Right lobe of liver (tissue), 4 donors: ENCODE data around the gene RAB12.

Source experiments
- CTCF ChIP-seq, 4 donors: fragments of 200-600 bp in 3 of 4; fragments of 450-650 bp in 1 of 4; IDR thresholded peaks; one replicate each; pipeline versions ENCODE4 v1.5.1 to v1.8.0; 2016 to 2022; ENCODE audit warnings: antibody characterized with exemption in 4 of 4, mild to moderate bottlenecking in 2 of 4
- POLR2A ChIP-seq: fragments of 450-650 bp; IDR thresholded peaks from one replicate; pipeline ENCODE4 v1.6.1; 2017; ENCODE audit warnings: antibody characterized with exemption, mild to moderate bottlenecking
- donor health status: DM: no; HTN: no; CAD: no.
- donor health status: DM: no; HTN: no; CAD: no.
- donor health status: DM: no; HTN: yes; CAD: no.

- TF ChIP-seq POLR2A (no peak), CTCF (IDR thresholded peaks at IDR 0.05) (no peak)
Observed at GRCh38 chr18:8602040-8602439, 7.2 kb upstream of the RAB12 start.
